ENCODE data around the gene ITFG1.

ITFG1 gene

DNA sequence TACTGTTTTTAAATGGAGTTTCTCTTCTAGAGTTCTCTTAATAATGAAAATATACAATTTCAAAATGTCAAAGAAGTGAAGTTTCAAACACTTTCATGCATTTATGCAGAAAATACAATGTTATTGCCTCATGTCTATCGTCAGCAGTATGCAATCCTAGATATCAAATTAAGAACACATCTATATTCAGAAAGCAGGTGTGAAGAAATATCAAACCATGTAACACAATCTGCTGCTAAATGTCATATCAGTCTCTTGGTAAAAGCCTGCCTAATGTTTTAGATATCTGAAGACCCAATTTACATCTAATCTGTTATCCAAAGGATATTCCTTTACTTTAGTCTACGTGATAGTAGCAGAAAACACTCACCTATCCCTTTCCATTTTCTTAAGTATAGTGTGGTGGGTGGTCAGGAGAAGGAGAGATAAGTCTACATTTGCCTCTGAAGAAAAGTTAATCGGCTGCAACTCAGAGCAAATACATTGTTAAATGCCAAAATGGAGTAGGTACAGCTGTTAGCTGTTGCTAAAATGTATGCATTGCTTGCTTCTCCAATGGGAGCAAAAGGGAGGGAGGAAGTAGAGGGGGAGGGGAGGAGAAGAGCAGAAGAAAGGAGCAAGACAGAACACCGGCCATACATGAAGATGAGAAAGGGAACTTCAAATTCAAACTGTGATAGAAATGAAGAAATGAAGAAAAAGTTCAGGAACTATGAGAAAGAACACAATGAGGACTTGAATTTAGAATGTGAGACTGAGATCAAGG, 64.9 kb downstream of the ITFG1 start:
- no peak for TF ChIP-seq FOXP2 (optimal IDR thresholded peaks at IDR 0.05; ENCODE audit: borderline replicate concordance, extremely low read depth, extremely low read length, insufficient read depth)
- no peak for TF ChIP-seq TAF1 (IDR thresholded peaks at IDR 0.05; ENCODE audit: borderline replicate concordance, insufficient read depth, low read length)
- TF ChIP-seq POLR2AphosphoS5 (IDR thresholded peaks at IDR 0.05; ENCODE audit: low read depth, low read length) = no peak
- TF ChIP-seq, protein P1, sequence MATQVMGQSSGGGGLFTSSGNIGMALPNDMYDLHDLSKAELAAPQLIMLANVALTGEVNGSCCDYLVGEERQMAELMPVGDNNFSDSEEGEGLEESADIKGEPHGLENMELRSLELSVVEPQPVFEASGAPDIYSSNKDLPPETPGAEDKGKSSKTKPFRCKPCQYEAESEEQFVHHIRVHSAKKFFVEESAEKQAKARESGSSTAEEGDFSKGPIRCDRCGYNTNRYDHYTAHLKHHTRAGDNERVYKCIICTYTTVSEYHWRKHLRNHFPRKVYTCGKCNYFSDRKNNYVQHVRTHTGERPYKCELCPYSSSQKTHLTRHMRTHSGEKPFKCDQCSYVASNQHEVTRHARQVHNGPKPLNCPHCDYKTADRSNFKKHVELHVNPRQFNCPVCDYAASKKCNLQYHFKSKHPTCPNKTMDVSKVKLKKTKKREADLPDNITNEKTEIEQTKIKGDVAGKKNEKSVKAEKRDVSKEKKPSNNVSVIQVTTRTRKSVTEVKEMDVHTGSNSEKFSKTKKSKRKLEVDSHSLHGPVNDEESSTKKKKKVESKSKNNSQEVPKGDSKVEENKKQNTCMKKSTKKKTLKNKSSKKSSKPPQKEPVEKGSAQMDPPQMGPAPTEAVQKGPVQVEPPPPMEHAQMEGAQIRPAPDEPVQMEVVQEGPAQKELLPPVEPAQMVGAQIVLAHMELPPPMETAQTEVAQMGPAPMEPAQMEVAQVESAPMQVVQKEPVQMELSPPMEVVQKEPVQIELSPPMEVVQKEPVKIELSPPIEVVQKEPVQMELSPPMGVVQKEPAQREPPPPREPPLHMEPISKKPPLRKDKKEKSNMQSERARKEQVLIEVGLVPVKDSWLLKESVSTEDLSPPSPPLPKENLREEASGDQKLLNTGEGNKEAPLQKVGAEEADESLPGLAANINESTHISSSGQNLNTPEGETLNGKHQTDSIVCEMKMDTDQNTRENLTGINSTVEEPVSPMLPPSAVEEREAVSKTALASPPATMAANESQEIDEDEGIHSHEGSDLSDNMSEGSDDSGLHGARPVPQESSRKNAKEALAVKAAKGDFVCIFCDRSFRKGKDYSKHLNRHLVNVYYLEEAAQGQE (IDR thresholded peaks at IDR 0.05; ENCODE audit: insufficient read depth in 1 of 2, low read depth in 2 of 2, low read length in 2 of 2) = no peak
- no peak for TF ChIP-seq SIN3A (IDR thresholded peaks at IDR 0.05; ENCODE audit: borderline replicate concordance, insufficient read depth, low read length)

DNA sequence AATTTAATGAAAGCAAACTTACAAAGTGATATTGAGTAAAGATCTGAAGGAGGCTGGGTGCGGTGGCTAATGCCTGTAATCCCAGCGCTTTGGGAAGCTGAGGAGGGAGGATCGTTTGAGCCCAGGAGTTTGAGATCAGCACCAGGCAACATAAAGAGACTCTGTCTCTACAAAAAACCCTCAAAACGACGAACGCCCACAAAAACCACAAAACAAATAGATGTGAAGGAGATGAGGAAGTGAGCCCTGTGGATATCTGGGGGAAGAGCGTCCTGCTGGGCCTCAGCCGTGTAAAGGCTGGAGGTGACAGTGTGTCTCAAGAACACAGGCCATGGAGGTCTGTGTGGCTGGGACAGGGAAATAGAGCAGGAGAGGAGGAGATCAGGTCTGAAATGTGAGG, 68.8 kb downstream of the ITFG1 start:
- TF ChIP-seq, protein P1 (IDR thresholded peaks at IDR 0.05; ENCODE audit: insufficient read depth in 1 of 2, low read depth in 2 of 2, low read length in 2 of 2) = no peak
- TF ChIP-seq POLR2AphosphoS5 (IDR thresholded peaks at IDR 0.05; ENCODE audit: low read depth, low read length) = no peak
- TF ChIP-seq SIN3A (IDR thresholded peaks at IDR 0.05; ENCODE audit: borderline replicate concordance, insufficient read depth, low read length) = no peak

GRCh38 chr16:47388705-47389104, 72.2 kb downstream of the ITFG1 start:
- TF ChIP-seq POLR2AphosphoS5 (IDR thresholded peaks at IDR 0.05; ENCODE audit: low read depth, low read length) = no peak
- TF ChIP-seq, protein P1 (IDR thresholded peaks at IDR 0.05; ENCODE audit: insufficient read depth in 1 of 2, low read depth in 2 of 2, low read length in 2 of 2) = no peak
- TF ChIP-seq SIN3A (IDR thresholded peaks at IDR 0.05; ENCODE audit: borderline replicate concordance, insufficient read depth, low read length) = no peak
- TF ChIP-seq FOXP2 (optimal IDR thresholded peaks at IDR 0.05; ENCODE audit: borderline replicate concordance, extremely low read depth, extremely low read length, insufficient read depth) = no peak
- no peak for TF ChIP-seq TAF1 (IDR thresholded peaks at IDR 0.05; ENCODE audit: borderline replicate concordance, insufficient read depth, low read length)

DNA sequence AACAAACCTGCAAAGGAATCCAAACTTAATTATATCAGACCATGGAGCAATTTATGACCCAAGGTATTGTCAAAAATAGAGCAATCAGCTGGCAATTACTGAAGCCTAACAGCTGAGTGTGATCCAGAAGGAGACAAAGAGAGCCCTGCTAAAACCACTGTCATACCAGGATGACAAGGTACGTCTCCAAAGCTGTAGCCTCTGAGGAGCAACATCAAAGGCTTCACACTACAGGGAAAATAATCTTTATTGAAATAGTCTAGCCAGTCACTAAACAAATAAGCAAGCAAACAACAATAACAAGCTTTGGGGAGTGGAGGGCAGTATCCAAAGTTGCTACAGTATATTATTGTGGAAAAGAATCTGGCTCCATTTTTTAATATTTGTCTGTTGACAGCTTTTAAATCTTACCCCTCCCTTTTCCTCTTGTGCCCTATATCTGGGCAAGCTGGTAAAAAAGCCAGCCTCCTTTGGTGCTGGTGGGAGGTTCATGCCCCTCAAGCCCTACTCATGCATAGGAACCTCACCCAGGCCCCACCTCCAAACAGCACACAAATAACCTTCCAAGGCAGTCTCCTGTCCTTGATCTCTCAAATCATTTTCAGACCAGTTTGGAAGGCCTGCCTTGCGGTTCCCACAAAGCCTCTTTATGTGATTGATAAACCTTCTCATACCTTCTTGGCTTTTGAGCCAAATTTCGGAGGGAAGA, 73.7 kb downstream of the ITFG1 start:
- TF ChIP-seq FOXP2 (optimal IDR thresholded peaks at IDR 0.05; ENCODE audit: borderline replicate concordance, extremely low read depth, extremely low read length, insufficient read depth) = no peak
- TF ChIP-seq SIN3A (IDR thresholded peaks at IDR 0.05; ENCODE audit: borderline replicate concordance, insufficient read depth, low read length) = no peak
- TF ChIP-seq TAF1 (IDR thresholded peaks at IDR 0.05; ENCODE audit: borderline replicate concordance, insufficient read depth, low read length) = no peak
- TF ChIP-seq, protein P1 (IDR thresholded peaks at IDR 0.05; ENCODE audit: insufficient read depth in 1 of 2, low read depth in 2 of 2, low read length in 2 of 2) = no peak
- TF ChIP-seq POLR2AphosphoS5 (IDR thresholded peaks at IDR 0.05; ENCODE audit: low read depth, low read length) = no peak
